AG04450 (cell line): Measurements from ENCODE around the gene PPP1R1B. TPM values are rescaled to one million over a fixed set of nuclear protein-coding genes. Genes with fewer than 3 reads are reported as not detected.

ENCODE experiments used
- CTCF ChIA-PET: fragments of 300-600, 350-600 bp; formaldehyde crosslinking; extraction: SDS; loops from one replicate; lab custom pipeline; 2022; ENCODE audit warnings: antibody characterized with exemption, inconsistent platforms; lab: Charles Lee
- POLR2A ChIA-PET: fragments of 350-600 bp; formaldehyde crosslinking; extraction: SDS; loops from one replicate; lab custom pipeline; 2021; ENCODE audit warnings: antibody characterized with exemption, inconsistent platforms; lab: Yijun Ruan, JAX
- DNase-seq: peaks from one replicate; pipeline ENCODE4 v3.0.0-alpha.2; 2011; ENCODE audit warnings: low read depth, low spot score
- H3K27ac ChIP-seq: one replicate; pipeline ENCODE4 v1.5.1; 2012; ENCODE audit warnings: low read depth, low read length, control low read depth
- H3K27me3 ChIP-seq: one replicate; pipeline ENCODE4 v1.6.0; 2012; ENCODE audit warnings: low read length; ENCODE audit not compliant: control insufficient read depth, insufficient read depth
- H3K4me3 ChIP-seq: 2 replicates; pipeline ENCODE4 v1.5.1; 2011; ENCODE audit warnings: mild to moderate bottlenecking, low read depth, low read length, control low read depth
- H3K9me3 ChIP-seq: 2 replicates; pipeline ENCODE4 v1.5.1; 2012; ENCODE audit warnings: low read length; ENCODE audit not compliant: control insufficient read depth, insufficient read depth
- CTCF ChIP-seq: IDR thresholded peaks from 2 replicates; pipeline ENCODE4 v1.5.1; 2011; ENCODE audit warnings: low read depth, low read length, control low read depth, inconsistent platforms
- polyA plus RNA-seq: library from polyadenylated mRNA; depleted of rRNA; stranded (reverse); fragments of >200 nt; gene quantifications from 2 replicates; pipeline ENCODE4 v1.2.3, GENCODE V29; 2011

Gene PPP1R1B
- polyA plus RNA-seq, 1 experiment, result not detected

GRCh38 chr17:39599665-39600231 lies 27.0 kb upstream of the PPP1R1B start:
- no peak for TF ChIP-seq CTCF
- ChIA-PET CTCF (interaction anchor here (3.6 kb wide), 1 partner anchor 23 kb away, joined by 23 read pairs; no protein-coding TSS in a partner anchor), POLR2A (interaction anchor here (1.3 kb wide), 1 partner anchor 26 kb away, joined by 4 read pairs; no protein-coding TSS in a partner anchor)
- H3K9me3 ChIP-seq, result peaks cover 3% of the 10 kb centered on the region; the same call in 1 of the 2 replicates
- H3K4me3 ChIP-seq, result no peak overlapping the region
- DNase-seq, result no peak
- H3K27ac ChIP-seq, result no peak overlapping the region
- H3K27me3 ChIP-seq, result peaks cover 97% of the 10 kb centered on the region

- Histone ChIP-seq H3K9me3 (peaks cover 3% of the 10 kb centered on the region; the same call in 1 of the 2 replicates), H3K4me3 (no peak overlapping the region), H3K27ac (no peak overlapping the region), H3K27me3 (peaks cover 97% of the 10 kb centered on the region)
- POLR2A ChIA-PET, result interaction anchor here (1.3 kb wide), 1 partner anchor 27 kb away, joined by 4 read pairs; no protein-coding TSS in a partner anchor
- TF ChIP-seq CTCF, result no peak
- CTCF ChIA-PET, result interaction anchor here (3.6 kb wide), 1 partner anchor 22 kb away, joined by 23 read pairs; no protein-coding TSS in a partner anchor
- DNase-seq, result no peak
Measured at GRCh38 chr17:39600288-39600996, 26.3 kb upstream of the PPP1R1B start.

- ChIA-PET POLR2A (interaction anchor here (0.8 to 1.3 kb wide), 2 partner anchors 25 to 28 kb away, joined by 3 to 4 read pairs; no protein-coding TSS in a partner anchor), CTCF (interaction anchor here (0.6 to 3.6 kb wide), 2 partner anchors 21 to 29 kb away, joined by 15 to 23 read pairs; no protein-coding TSS in a partner anchor)
- peaks cover 95% of the 10 kb centered on the region for H3K27me3 ChIP-seq
- H3K9me3 ChIP-seq, result peaks cover 3% of the 10 kb centered on the region; the same call in 1 of the 2 replicates
- DNase-seq, result no peak
- TF ChIP-seq CTCF, result no peak
- no peak overlapping the region for H3K4me3 ChIP-seq
- no peak overlapping the region for H3K27ac ChIP-seq
Measured at GRCh38 chr17:39600997-39601597, 25.7 kb upstream of the PPP1R1B start.

- H3K9me3 ChIP-seq, result peaks cover 3% of the 10 kb centered on the region; the same call in 1 of the 2 replicates
- no peak for TF ChIP-seq CTCF
- no peak for DNase-seq
- POLR2A ChIA-PET, result interaction anchor here (0.8 kb wide), 1 partner anchor 24 kb away, joined by 3 read pairs; no protein-coding TSS in a partner anchor
- H3K27me3 ChIP-seq, result peaks cover 94% of the 10 kb centered on the region
- H3K27ac ChIP-seq, result no peak overlapping the region
- no peak overlapping the region for H3K4me3 ChIP-seq
- CTCF ChIA-PET, result interaction anchor here (0.6 to 3.6 kb wide), 2 partner anchors 21 to 30 kb away, joined by 15 to 23 read pairs; no protein-coding TSS in a partner anchor
Measured at GRCh38 chr17:39601758-39602532, 24.8 kb upstream of the PPP1R1B start.
